HepG2 (cell line): ENCODE data around the gene FAM229B. TPM values are rescaled to one million over a fixed set of nuclear protein-coding genes. Genes with fewer than 3 reads are reported as not detected.

Source experiments
- ARNT ChIP-seq: fragments of 450-650 bp; IDR thresholded peaks from 2 replicates; pipeline ENCODE4 v1.6.1; 2017
- BRF2 ChIP-seq: sonication (generic); formaldehyde crosslinking; IDR thresholded peaks from 2 replicates; pipeline ENCODE4 v1.8.1; 2022; ENCODE audit warnings: mild to moderate bottlenecking, missing genetic modification reagents
- CEBPZ ChIP-seq: IDR thresholded peaks from 2 replicates; pipeline ENCODE4 v1.6.1; 2012; ENCODE audit warnings: low read length, improper control_type of control experiment
- IKZF4 ChIP-seq: sonication (generic); formaldehyde crosslinking; IDR thresholded peaks from 2 replicates; pipeline ENCODE4 v1.5.1; 2020; ENCODE audit warnings: borderline replicate concordance, mild to moderate bottlenecking, low read depth, missing genetic modification reagents; ENCODE audit errors: not compliant biosample characterization
- ONECUT2 ChIP-seq: sonication (generic); formaldehyde crosslinking; IDR thresholded peaks from 2 replicates; pipeline ENCODE4 v1.4.0; 2020; ENCODE audit warnings: missing genetic modification reagents
- PHF8 ChIP-seq: sonication (generic); formaldehyde crosslinking; IDR thresholded peaks from 2 replicates; pipeline ENCODE4 v1.5.0; 2020; ENCODE audit warnings: missing genetic modification reagents
- SKIL ChIP-seq: sonication (generic); formaldehyde crosslinking; IDR thresholded peaks from 2 replicates; pipeline ENCODE4 v1.8.0; 2022; ENCODE audit warnings: missing genetic modification reagents, mild to moderate bottlenecking, moderate library complexity, borderline replicate concordance
- TRIM24 ChIP-seq: sonication (generic); formaldehyde crosslinking; IDR thresholded peaks from 2 replicates; pipeline ENCODE4 v1.8.0; 2022; ENCODE audit warnings: mild to moderate bottlenecking, missing genetic modification reagents
- ZBTB26 ChIP-seq: IDR thresholded peaks from 2 replicates; pipeline ENCODE4 v1.6.1; 2016; ENCODE audit warnings: missing compliant biosample characterization, missing genetic modification reagents, borderline replicate concordance
- ZC3H4 ChIP-seq: sonication (generic); formaldehyde crosslinking; IDR thresholded peaks from 2 replicates; pipeline ENCODE4 v1.4.0; 2020; ENCODE audit warnings: missing genetic modification reagents, borderline replicate concordance
- ZNF816 ChIP-seq: sonication (generic); formaldehyde crosslinking; IDR thresholded peaks from 2 replicates; pipeline ENCODE4 v1.8.0; 2022; ENCODE audit warnings: missing genetic modification reagents, mild to moderate bottlenecking, borderline replicate concordance
- polyA plus RNA-seq, 8 experiments: library from polyadenylated mRNA; depleted of rRNA in 3 of 8; stranded (reverse) in 7 of 8; unstranded in 1 of 8; fragments of >200 nt; fragmentation: Illumina TruSeq in 4 of 8; extraction: Trizol in 4 of 8; gene quantifications; 2 replicates each; pipeline versions ENCODE4 v1.2.1 to v1.2.3, GENCODE V29; 2011 to 2016; ENCODE audit warnings: low read depth in 4 of 8, missing spikeins in 1 of 8, mixed read lengths in 1 of 8; ENCODE audit not compliant: insufficient read depth in 1 of 8
- total RNA-seq, 5 experiments: library from RNA; depleted of rRNA; stranded (reverse); fragments of >200 nt; fragmentation: Illumina TruSeq; extraction: Trizol; gene quantifications; 2 replicates each; pipeline ENCODE4 v1.2.3, GENCODE V29; 2016; ENCODE audit warnings: low read depth in 1 of 5

The FAM229B gene
- total and polyA plus RNA-seq, 2 of the 13 experiments (the other 11 are each of a cell fraction or from before 2014, with no cell fraction given): 11.3 to 19.5 TPM

- no peak for TF ChIP-seq CEBPZ
- no peak for TF ChIP-seq IKZF4
- no peak for TF ChIP-seq ZC3H4 (CRISPR knock-in tag)
- TF ChIP-seq ARNT: no peak
- TF ChIP-seq ZNF816 (CRISPR knock-in tag): no peak
- TF ChIP-seq ZBTB26 (CRISPR knock-in tag): no peak
- no peak for TF ChIP-seq TRIM24 (CRISPR knock-in tag)
- TF ChIP-seq SKIL (CRISPR knock-in tag): no peak
- TF ChIP-seq PHF8: no peak
- TF ChIP-seq BRF2 (CRISPR knock-in tag): no peak
- TF ChIP-seq ONECUT2 (CRISPR knock-in tag): no peak
Observed at GRCh38 chr6:112058243-112059032, 29.0 kb upstream of the FAM229B start (continued).
